ENCODE measurements around the gene DDX49. TPM values are rescaled to one million over a fixed set of nuclear protein-coding genes. Genes with fewer than 3 reads are reported as not detected.

Gene DDX49
- total RNA-seq, 1 experiment from 2014 or later, result 51.9 TPM

- intact Hi-C loops (cut with micrococcal nuclease), result no loop called here
- Histone ChIP-seq H3K4me3 (replicated peaks in 1 of 2; ENCODE audit: low read depth in 1 of 2, low read length in 2 of 2) (no peak overlapping the region), H4K20me1 (ENCODE audit: insufficient read depth) (no peaks in the 10 kb centered on the region), H2AFZ (ENCODE audit: low read depth, low read length, poor library complexity, severe bottlenecking) (no peak overlapping the region), H3K4me2 (ENCODE audit: low read length) (no peak overlapping the region), H3K79me2 (ENCODE audit: insufficient read depth, low read length) (peaks cover 51% of the 10 kb centered on the region), H3K9me2 (ENCODE audit: insufficient read depth) (no peaks in the 10 kb centered on the region), H3K4me1 (ENCODE audit: control insufficient read depth in 1 of 2, insufficient read depth in 2 of 2, low read length in 2 of 2) (peaks cover 9 to 10% of the 10 kb centered on the region in 2 experiments), H3K9me3 (ENCODE audit: control insufficient read depth in 1 of 2, insufficient read depth in 1 of 2, low read depth in 1 of 2, low read length in 2 of 2) (no peaks in the 10 kb centered on the region), H3K27ac (ENCODE audit: low read depth, low read length) (no peak overlapping the region), H3K9ac (ENCODE audit: low read length) (no peak overlapping the region), H3K27me3 (ENCODE audit: insufficient read depth, low read length) (no peaks in the 10 kb centered on the region), H3K36me3 (ENCODE audit: control insufficient read depth in 1 of 2, insufficient read depth in 2 of 2, low read length in 2 of 2) (peaks cover 0 to 4% of the 10 kb centered on the region in 2 experiments; a peak in 2 of 4 replicates)
- DNase-seq (ENCODE audit: low read depth, low spot score) (no peak), ATAC-seq (no peak)
- CTCF ChIA-PET, result no interaction called here
- RAD21 ChIA-PET (ENCODE audit: low non-redundant PET in 1 of 2, low total read pairs in 2 of 2, uncharacterized antibody in 2 of 2, unreplicated experiment in 2 of 2), result no interaction called here
- BruUV-seq (replicated peaks), result no TSS peak
- TF ChIP-seq ATF3 (IDR thresholded peaks at IDR 0.05), result no peak
- TF ChIP-seq ZBTB33 (IDR thresholded peaks at IDR 0.05; ENCODE audit: extremely low read depth, insufficient replicate concordance, low read length), result no peak
- TF ChIP-seq ELF1 (IDR thresholded peaks at IDR 0.05; ENCODE audit: borderline replicate concordance, low read depth), result no peak
- no peak for TF ChIP-seq TCF7L2 (IDR thresholded peaks at IDR 0.05; ENCODE audit: borderline replicate concordance, extremely low read depth, insufficient read depth, insufficient read length)
- TF ChIP-seq ZFX (IDR thresholded peaks at IDR 0.05), result no peak
- TF ChIP-seq MAX (IDR thresholded peaks at IDR 0.05), result no peak
- no peak for TF ChIP-seq SRF (IDR thresholded peaks at IDR 0.05; ENCODE audit: low read depth)
- TF ChIP-seq SIN3A (IDR thresholded peaks at IDR 0.05; ENCODE audit: low read depth), result no peak
- no peak for TF ChIP-seq EZH2phosphoT487 (IDR thresholded peaks at IDR 0.05; ENCODE audit: borderline replicate concordance)
- no peak for TF ChIP-seq CEBPB (IDR thresholded peaks at IDR 0.05; ENCODE audit: low read depth)
- no peak for TF ChIP-seq EZH2 (IDR thresholded peaks at IDR 0.05)
- no peak for TF ChIP-seq SP1 (IDR thresholded peaks at IDR 0.05; ENCODE audit: low read depth)
- no peak for TF ChIP-seq REST (IDR thresholded peaks at IDR 0.05; ENCODE audit: low read depth)
- no peak for TF ChIP-seq RAD21 (IDR thresholded peaks at IDR 0.05; ENCODE audit: low read depth)
- TF ChIP-seq POLR2A (IDR thresholded peaks at IDR 0.05; ENCODE audit: borderline replicate concordance, extremely low read depth, insufficient read depth, insufficient read length), result no peak
- no peak for TF ChIP-seq JUND (IDR thresholded peaks at IDR 0.05)
- POLR2A ChIA-PET, result no interaction called here
These were observed 6.6 kb upstream of the DDX49 start for GRCh38 chr19:18912933-18913332.

All from HCT116 (cell line).